Parathyroid adenoma (tissue), 2 donors: ENCODE results near the gene SVIL.

Experiments used
- H2AFZ ChIP-seq: fragments of 300-600 bp; sonication (generic); one replicate; pipeline ENCODE4 v1.7.0; 2017; ENCODE audit warnings: antibody characterized with exemption, mild to moderate bottlenecking
- H3K27ac ChIP-seq: fragments of 300-600 bp; sonication (generic); one replicate; pipeline ENCODE4 v1.7.0; 2017
- H3K27me3 ChIP-seq: fragments of 300-600 bp; sonication (generic); one replicate; pipeline ENCODE4 v1.7.0; 2017; ENCODE audit warnings: low read length; ENCODE audit not compliant: control insufficient read depth, insufficient read depth
- H3K36me3 ChIP-seq: fragments of 300-600 bp; sonication (generic); one replicate; pipeline ENCODE4 v1.7.0; 2017; ENCODE audit warnings: low read length; ENCODE audit not compliant: control insufficient read depth, insufficient read depth
- H3K4me1 ChIP-seq: fragments of 300-600 bp; sonication (generic); one replicate; pipeline ENCODE4 v1.7.0; 2017; ENCODE audit warnings: control low read depth
- H3K4me2 ChIP-seq: fragments of 300-600 bp; sonication (generic); one replicate; pipeline ENCODE4 v1.7.0; 2017; ENCODE audit warnings: low read length
- H3K4me3 ChIP-seq: fragments of 300-600 bp; sonication (generic); one replicate; pipeline ENCODE4 v1.7.0; 2017; ENCODE audit warnings: low read depth, low read length
- H3K79me2 ChIP-seq: fragments of 300-600 bp; sonication (generic); one replicate; pipeline ENCODE4 v1.7.0; 2017; ENCODE audit warnings: control low read depth
- H3K9ac ChIP-seq: fragments of 300-600 bp; sonication (generic); one replicate; pipeline ENCODE4 v1.7.0; 2017; ENCODE audit warnings: mild to moderate bottlenecking
- H3K9me3 ChIP-seq: fragments of 300-600 bp; sonication (generic); one replicate; pipeline ENCODE4 v1.7.0; 2017; ENCODE audit warnings: low read length; ENCODE audit not compliant: control insufficient read depth
- CTCF ChIP-seq: fragments of 300-600 bp; sonication (generic); IDR thresholded peaks from one replicate; pipeline ENCODE4 v1.7.0; 2017; ENCODE audit warnings: antibody characterized with exemption, mild to moderate bottlenecking
- donor health status: primary hyperparathyroidism.

Gene SVIL

DNA sequence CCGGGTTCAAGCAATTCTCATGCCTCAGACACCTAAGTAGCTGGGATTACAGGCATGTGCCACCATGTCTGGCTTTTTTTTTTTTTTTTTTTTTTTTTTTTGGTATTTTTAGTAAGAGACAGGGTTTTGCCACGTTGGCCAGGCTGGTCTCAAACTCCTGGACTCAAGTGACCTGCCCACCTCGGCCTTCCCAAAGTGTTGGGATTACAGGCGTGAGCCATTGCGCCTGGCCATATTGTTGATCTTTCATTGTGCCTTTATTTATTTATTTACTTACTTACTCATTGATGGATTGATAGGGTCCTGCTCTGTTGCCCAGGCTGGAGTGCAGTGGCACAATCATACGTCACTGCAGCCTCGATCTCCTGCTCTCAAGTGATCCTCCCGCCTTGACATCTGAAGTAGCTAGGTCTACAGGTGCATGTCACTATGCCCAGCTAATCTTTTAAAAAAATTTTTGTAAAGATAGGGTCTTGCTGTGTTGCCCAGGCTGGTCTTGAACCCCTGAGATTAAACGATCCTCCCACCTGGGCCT is 30.4 kb downstream of the SVIL start:
- no peak overlapping the region for H3K4me3 ChIP-seq
- no peaks in the 10 kb centered on the region for H3K4me1 ChIP-seq
- H2AFZ ChIP-seq = no peak overlapping the region
- no peak for TF ChIP-seq CTCF
- H3K36me3 ChIP-seq = no peaks in the 10 kb centered on the region
- H3K79me2 ChIP-seq = peaks cover 5% of the 10 kb centered on the region
- H3K27me3 ChIP-seq = no peaks in the 10 kb centered on the region
- H3K4me2 ChIP-seq = no peak overlapping the region
- H3K27ac ChIP-seq = no peak overlapping the region
- no peaks in the 10 kb centered on the region for H3K9me3 ChIP-seq
- no peak overlapping the region for H3K9ac ChIP-seq

- H3K4me3 ChIP-seq = no peak overlapping the region
- peaks cover 8% of the 10 kb centered on the region for H3K4me1 ChIP-seq
- no peak overlapping the region for H2AFZ ChIP-seq
- TF ChIP-seq CTCF = no peak
- H3K9me3 ChIP-seq = no peaks in the 10 kb centered on the region
- H3K4me2 ChIP-seq = no peak overlapping the region
- H3K9ac ChIP-seq = no peak overlapping the region
- no peak overlapping the region for H3K27ac ChIP-seq
- no peaks in the 10 kb centered on the region for H3K36me3 ChIP-seq
- no peaks in the 10 kb centered on the region for H3K79me2 ChIP-seq
- H3K27me3 ChIP-seq = no peaks in the 10 kb centered on the region
Observed at GRCh38 chr10:29603223-29603896, 31.4 kb downstream of the SVIL start.

DNA sequence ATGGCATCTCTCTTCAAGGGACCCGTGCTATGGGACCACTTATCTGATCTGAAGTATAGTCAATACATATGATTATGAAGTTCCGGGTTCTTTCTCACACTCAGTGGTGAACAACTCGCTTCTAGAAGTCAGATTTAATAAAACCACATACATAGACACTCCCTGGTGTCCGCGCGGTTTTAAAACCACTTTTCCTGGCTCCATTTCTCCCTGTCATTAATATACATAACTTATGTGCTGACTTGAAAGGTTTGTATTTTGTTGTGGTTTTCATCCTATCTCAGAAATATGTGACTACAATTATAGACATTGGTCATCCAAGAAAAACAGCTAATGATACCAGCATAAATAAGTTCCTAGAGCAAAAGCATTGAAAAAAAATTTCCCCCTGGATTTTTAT is 34.0 kb downstream of the SVIL start:
- H2AFZ ChIP-seq = no peak overlapping the region
- peaks cover 9% of the 10 kb centered on the region for H3K4me1 ChIP-seq
- H3K4me2 ChIP-seq = no peak overlapping the region
- no peak overlapping the region for H3K9ac ChIP-seq
- no peak overlapping the region for H3K4me3 ChIP-seq
- TF ChIP-seq CTCF = no peak
- H3K9me3 ChIP-seq = no peaks in the 10 kb centered on the region
- peaks cover 12% of the 10 kb centered on the region for H3K79me2 ChIP-seq
- H3K36me3 ChIP-seq = no peaks in the 10 kb centered on the region
- no peaks in the 10 kb centered on the region for H3K27me3 ChIP-seq
- H3K27ac ChIP-seq = no peak overlapping the region

GRCh38 chr10:29600067-29600466 is 34.7 kb downstream of the SVIL start:
- no peaks in the 10 kb centered on the region for H3K9me3 ChIP-seq
- H3K27me3 ChIP-seq = no peaks in the 10 kb centered on the region
- H3K4me1 ChIP-seq = peaks cover 9% of the 10 kb centered on the region
- H3K36me3 ChIP-seq = no peaks in the 10 kb centered on the region
- no peak for TF ChIP-seq CTCF
- no peak overlapping the region for H2AFZ ChIP-seq
- no peak overlapping the region for H3K4me3 ChIP-seq
- H3K79me2 ChIP-seq = peaks cover 12% of the 10 kb centered on the region
- H3K4me2 ChIP-seq = no peak overlapping the region
- no peak overlapping the region for H3K27ac ChIP-seq
- H3K9ac ChIP-seq = no peak overlapping the region

DNA sequence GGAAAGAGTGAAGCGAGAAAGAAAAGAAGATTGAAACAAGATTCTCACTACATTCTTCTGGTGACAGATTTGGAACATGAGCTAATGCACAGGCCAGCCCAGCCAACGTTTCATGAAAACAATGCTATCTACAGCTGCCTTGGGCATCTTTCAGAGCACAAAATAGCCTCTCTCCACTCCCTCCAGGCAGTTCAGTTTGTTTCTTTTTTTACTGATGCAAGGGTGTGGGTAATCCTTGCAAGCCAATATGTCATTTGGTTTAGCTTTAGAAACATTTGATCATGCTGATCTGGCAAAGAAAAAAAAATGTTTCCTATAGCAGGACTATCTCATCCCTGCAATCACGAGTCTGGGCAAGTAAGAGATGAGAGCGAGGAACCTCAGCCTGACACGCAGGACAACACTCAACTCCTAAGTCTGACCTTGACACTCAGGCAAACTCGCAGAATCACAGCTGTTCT is 35.9 kb downstream of the SVIL start:
- no peaks in the 10 kb centered on the region for H3K36me3 ChIP-seq
- H3K27me3 ChIP-seq = no peaks in the 10 kb centered on the region
- no peak overlapping the region for H3K9ac ChIP-seq
- no peak for TF ChIP-seq CTCF
- H3K4me1 ChIP-seq = peaks cover 9% of the 10 kb centered on the region
- no peaks in the 10 kb centered on the region for H3K9me3 ChIP-seq
- peak overlapping the region; percentile 45 for H3K27ac ChIP-seq
- H3K4me3 ChIP-seq = no peak overlapping the region
- no peak overlapping the region for H2AFZ ChIP-seq
- peaks cover 12% of the 10 kb centered on the region for H3K79me2 ChIP-seq
- peak overlapping the region; percentile 20 for H3K4me2 ChIP-seq
